HG02588 (cell line): Measurements from ENCODE around the gene RRAS.
"Not testable (repeated sequence)": the region's sequence is repeated elsewhere in the genome, so short reads cannot be mapped to it uniquely, and the experiment has no call there.

ENCODE experiments used
- ATAC-seq: cut with Tn5 transposase; IDR thresholded peaks from one replicate; pipeline ENCODE4 v1.9.1; 2021; ENCODE audit warnings: mild to moderate bottlenecking, moderate library complexity; ENCODE audit not compliant: unreplicated experiment

The RRAS gene

GRCh38 chr19:49633273-49633672 is 6.7 kb downstream of the RRAS start:
- not testable (repeated sequence) for ATAC-seq

DNA sequence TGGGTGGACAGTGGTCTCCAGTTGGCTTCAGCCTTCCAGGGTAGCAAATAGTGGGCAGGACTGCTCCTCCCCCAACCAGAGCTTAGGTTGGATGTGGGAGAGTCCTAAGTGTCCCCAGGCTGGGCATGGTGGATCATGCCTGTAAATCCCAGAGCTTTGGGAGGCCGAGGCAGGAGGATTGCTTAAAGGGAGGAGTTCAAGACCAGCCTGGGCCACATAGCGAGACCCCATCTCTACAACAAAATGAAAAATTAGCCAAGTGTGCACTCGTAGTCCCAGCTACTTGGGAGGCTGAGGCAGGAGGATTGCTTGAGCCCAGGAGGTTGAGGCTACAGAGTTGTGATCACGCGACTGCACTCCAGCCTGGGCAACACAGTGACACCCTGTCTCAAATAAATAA is 7.4 kb downstream of the RRAS start:
- ATAC-seq, result no peak

- ATAC-seq, result no peak
These were observed 8.2 kb downstream of the RRAS start for GRCh38 chr19:49631610-49632192.

DNA sequence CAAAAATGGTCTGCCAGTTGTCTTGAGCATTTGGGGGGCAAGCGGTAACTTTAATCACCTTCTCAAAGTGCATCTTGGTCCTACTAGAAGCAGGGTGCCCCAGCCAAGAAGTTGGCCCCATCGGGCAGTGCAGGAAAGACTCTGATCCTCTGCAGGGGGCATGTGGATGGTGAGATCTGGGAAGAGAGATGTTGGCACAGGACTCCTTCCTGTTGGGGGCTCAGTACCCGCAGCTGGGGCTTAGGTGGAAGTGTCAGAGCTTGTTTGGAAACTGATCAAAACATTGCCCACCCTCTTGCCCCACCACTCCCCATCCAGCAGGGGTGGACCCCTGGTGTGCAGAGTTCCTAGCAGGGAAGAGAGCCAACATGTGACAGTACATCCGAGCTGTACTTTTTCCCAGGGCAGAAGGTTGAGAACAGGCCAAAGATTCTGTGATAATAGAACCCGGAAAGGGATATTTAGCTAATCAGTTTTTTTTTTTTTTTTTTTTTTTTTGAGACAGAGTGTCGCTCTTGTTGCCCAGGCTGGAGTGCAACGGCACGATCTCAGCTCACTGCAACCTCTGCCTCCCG is 8.8 kb downstream of the RRAS start:
- ATAC-seq, result no peak

- ATAC-seq, result no peak
These were observed 10.3 kb downstream of the RRAS start for GRCh38 chr19:49629659-49630058.

- ATAC-seq, result no peak
These were observed 13.7 kb downstream of the RRAS start for GRCh38 chr19:49626226-49626625.

DNA sequence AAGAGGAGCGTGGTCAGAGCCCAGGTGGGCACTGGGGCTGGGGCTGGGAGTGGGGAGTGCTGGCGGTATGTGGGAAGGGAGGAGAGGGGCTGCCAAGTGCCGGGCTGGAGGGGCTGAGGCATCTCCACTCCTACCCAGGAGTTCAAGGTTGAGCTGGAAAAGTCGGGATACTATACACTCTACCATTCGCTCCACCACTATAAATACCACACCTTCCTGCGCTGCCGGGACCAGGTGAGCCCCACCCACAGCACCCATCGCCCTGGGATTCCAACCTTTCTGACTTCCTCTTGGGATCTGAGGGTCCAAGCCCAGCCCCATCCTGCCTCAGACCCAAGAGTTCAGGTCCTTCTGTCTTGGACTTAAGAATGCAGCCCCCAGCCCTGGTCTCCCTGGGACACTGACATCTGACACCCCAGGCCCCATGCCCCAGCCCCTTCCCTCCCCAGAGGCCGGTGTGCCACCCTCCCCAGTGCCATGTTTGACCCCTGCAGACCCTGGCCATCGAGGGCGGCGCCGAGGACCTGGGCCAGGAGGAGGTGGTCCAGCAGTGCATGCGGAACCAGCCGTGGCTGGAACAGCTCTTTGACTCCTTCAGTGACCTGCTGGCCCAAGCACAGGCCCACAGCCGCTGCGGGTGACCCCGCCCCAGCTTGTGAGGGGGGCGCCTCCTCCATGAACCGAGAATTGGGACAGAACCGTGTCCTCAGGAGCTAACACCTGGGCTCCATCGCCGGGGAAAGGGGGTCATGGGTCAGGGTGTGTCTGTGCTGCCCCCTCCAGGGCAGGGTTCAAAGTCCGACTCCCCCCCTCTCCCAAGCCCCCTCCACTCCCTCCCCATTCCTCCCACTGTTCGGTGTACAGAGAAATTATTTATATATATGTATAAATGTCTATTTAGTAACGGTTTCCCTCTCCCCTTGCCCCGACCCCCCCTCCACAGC is 14.7 kb downstream of the RRAS start:
- no peak for ATAC-seq

DNA sequence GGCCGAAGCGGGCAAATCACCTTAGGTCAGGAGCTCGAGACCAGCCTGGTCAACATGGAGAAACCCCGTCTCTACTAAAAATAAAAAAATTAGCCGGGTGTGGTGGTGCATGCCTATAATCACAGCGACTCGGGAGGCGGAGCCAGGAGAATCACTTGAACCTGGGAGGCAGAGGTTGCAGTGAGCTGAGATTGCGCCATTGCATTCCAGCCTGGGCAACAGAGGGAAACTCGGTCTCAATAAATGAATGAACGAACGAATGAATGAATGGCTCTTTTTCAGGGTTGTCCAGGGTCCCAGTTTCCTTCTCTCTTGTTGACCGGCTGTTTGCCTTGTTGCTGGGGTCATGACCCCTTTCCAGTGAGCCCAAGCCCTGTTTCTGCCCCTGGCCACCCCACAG is 22.1 kb downstream of the RRAS start:
- ATAC-seq, result not testable (repeated sequence)

GRCh38 chr19:49616945-49617344 is 23.0 kb downstream of the RRAS start:
- no peak for ATAC-seq

DNA sequence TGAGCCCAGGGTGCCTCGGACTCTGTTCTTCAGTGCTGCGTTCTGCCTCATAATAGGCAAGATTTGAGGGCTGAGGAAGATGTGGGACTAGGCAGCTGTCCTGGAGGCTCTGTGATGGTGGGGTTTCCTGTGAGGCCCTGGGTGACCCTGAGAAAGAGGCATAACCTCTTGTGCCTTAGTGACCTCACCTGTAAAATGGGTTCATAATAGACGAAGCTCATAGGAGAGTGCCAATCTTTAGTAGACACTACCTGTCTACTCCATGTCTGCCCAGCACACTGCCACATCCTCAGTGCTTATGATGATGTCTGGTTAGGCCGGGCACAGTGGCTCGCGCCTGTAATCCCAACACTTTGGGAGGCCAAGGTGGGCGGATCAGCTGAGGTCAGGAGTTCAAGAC is 23.4 kb downstream of the RRAS start:
- no peak for ATAC-seq

GRCh38 chr19:49615861-49616260 is 24.1 kb downstream of the RRAS start:
- ATAC-seq, result no peak

- ATAC-seq, result no peak
These were observed 25.7 kb downstream of the RRAS start for GRCh38 chr19:49614096-49614833.

- no peak for ATAC-seq
These were observed 26.6 kb downstream of the RRAS start for GRCh38 chr19:49613374-49613773.

GRCh38 chr19:49609499-49610092 is 30.3 kb downstream of the RRAS start:
- ATAC-seq, result no peak

GRCh38 chr19:49605605-49606004 is 34.3 kb downstream of the RRAS start:
- no peak for ATAC-seq

- no peak for ATAC-seq
These were observed 37.1 kb downstream of the RRAS start for GRCh38 chr19:49602806-49603205.

DNA sequence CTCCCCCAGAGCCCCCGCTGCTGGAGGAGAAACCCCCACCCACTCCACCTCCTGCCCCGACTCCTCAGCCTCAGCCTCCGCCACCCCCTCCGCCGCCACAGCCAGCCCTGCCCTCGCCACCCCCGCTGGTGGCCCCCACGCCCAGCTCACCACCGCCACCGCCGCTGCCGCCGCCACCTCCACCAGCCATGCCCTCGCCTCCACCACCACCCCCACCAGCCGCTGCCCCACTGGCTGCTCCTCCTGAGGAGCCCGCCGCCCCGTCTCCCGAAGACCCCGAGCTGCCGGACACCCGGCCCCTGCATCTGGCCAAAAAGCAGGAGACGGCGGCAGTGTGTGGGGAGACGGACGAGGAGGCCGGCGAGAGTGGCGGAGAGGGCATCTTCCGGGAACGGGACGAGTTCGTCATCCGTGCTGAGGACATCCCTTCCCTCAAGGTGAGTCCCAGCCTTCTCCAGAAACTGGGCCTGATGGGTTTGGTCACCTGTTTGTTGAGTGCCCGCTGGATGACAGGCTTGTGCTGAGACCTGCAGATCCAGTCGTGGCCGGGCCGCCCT is 38.4 kb downstream of the RRAS start:
- ATAC-seq, result no peak

GRCh38 chr19:49599378-49600295 is 40.3 kb downstream of the RRAS start:
- no peak for ATAC-seq

GRCh38 chr19:49597703-49597974 is 42.3 kb downstream of the RRAS start:
- no peak for ATAC-seq
